Islet precursor cell (in vitro differentiated cells): Measurements from ENCODE around the gene STIL.
"Not testable (repeated sequence)": the region's sequence is repeated elsewhere in the genome, so short reads cannot be mapped to it uniquely, and the experiment has no call there.

ENCODE experiments used
- DNase-seq: peaks from one replicate; pipeline ENCODE4 v3.0.0-alpha.2; 2018

Gene STIL

GRCh38 chr1:47216278-47217059, 97.5 kb downstream of the STIL start:
- DNase-seq: no peak

- DNase-seq: no peak
Observed at GRCh38 chr1:47215713-47216112, 98.2 kb downstream of the STIL start.

DNA sequence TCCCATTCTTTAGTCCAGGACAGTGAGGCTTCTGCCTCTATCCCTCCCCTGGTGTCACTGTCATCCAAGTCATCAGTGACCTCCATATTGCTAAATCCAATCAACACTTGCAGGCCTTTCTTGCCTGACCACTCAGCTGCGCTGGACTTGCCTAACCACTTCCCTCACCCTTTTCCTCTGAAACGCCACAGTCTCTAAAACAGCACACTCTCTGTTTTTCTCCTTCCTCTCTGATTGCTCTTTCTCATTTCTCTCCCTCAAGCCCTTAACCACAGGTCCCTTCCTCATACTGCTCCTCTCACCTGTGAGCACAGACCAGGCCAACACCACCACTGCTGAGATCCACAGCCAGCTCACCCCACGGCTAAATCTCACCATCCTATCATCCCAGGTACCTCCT, 99.4 kb downstream of the STIL start:
- no peak for DNase-seq

- no peak for DNase-seq
Observed at GRCh38 chr1:47213230-47213963, 100.5 kb downstream of the STIL start.

GRCh38 chr1:47212636-47213229, 101.2 kb downstream of the STIL start:
- no peak for DNase-seq

- no peak for DNase-seq
Observed at GRCh38 chr1:47211796-47212269, 102.1 kb downstream of the STIL start.

DNA sequence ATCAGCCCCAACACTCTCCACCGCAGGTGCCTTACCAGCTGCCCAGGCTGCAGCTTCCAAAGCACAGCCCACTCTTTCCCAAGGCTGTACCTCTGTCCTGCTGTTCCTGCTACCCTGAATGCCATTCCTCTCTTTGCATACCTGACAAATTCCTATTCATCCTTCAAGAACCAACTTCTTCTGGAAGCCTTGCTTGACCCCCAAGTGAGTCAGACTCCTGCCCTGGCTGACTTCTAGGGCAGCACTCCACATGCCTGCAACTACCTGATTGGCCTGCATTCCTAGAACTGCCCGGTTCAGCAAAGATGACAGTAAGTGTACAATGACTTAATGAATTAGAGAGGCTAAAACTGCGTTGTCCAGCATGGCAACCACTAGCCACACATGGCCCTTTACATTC, 103.3 kb downstream of the STIL start:
- peak; percentile 88 for DNase-seq

DNA sequence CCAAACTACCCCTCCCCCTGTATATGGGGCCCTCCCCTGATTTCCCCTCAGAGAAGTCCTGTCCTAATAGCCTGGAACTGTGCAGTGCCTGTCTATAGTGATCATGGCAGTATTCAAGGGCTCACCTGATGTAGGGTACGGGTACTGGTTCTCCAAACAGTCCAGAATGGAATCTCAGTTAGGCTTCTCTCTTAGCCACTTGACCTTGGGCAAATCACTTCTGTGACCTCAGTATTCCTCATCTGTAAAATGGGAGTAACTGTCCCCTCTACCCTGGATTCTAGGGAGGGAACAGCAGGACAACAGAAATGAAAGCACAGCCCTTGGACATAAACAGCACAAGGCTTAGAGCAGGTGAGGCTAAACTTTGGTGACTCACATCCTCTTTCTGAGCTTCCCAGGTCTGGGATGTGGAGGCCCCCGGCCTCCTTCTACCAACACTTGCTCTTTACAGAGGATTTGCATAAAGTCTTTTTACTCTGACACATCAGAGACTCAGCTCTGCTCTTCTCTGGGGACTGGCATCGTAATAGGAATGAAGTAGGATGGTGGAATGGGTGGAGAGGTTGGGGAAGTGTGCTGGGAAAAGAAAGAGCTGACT, 104.1 kb downstream of the STIL start:
- DNase-seq: no peak

- DNase-seq: no peak
Observed at GRCh38 chr1:47209091-47209490, 104.9 kb downstream of the STIL start.

DNA sequence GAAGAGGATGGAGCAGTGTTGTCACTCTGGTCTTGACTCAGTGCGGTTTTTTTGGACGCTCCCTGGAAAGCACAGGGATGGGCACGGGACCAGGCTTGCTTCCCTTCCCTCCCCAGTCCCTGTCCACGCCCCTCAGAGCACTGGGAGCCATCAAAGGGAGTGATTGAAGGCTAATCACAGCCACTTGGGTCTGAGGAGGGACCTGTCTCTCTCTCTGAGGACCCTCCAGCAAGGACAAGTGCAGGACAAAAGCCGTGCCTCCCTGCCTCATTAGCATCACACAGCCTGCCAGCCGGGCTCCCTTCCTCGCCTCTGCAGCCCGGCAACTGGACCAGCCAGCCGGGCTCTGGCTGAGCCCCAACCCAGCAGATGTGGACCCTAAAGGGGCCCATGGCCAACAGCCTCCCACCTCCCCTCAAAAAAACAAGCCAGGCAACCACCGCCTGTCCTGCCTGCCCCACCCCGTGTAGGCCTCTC, 105.5 kb downstream of the STIL start:
- no peak for DNase-seq

- DNase-seq: no peak
Observed at GRCh38 chr1:47207803-47208373, 106.1 kb downstream of the STIL start.

DNA sequence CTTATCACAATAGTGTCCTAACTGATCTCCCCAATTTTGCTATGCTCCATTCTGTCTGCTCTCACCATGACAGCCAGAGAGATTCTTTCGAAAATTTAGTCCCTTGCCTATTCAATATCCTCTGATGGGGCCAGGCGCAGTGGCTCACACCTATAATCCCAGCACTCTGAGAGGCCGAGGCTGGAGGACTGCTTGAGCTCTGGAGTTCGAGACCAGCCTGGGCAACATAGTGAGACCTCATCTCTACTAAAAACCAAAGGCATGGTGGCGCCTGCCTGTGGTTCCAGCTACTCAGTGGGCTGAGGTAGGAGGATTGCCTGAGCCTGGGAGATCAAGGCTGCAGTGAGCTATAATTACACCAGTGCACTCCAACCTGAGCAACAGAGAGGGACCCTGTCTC, 108.0 kb downstream of the STIL start:
- no peak for DNase-seq

DNA sequence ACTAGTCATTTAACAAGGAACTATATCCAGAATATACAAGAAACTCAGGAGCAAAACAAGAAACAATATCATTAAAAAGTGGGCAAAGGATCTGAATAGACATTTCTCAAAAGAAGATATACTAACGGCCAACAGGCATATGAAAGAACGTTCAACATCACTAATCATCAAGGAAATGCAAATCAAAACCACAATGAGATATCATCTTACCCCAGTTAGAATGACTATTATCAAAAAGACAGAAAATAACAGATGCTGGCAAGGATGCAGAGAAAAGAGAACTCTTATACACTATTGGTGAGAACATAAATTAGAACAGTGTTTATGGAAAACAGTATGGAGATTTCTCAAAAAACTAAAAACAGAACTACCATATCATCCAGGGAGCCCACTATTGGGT, 110.4 kb downstream of the STIL start:
- DNase-seq: not testable (repeated sequence)

GRCh38 chr1:47201179-47201578, 112.8 kb downstream of the STIL start:
- DNase-seq: peak; percentile 81
